HepG2 (cell line): ENCODE measurements around the gene TXN. TPM values are rescaled to one million over a fixed set of nuclear protein-coding genes. Genes with fewer than 3 reads are reported as not detected.

ENCODE experiments used
- CC2D1A ChIP-seq: sonication (generic); formaldehyde crosslinking; IDR thresholded peaks from 2 replicates; pipeline ENCODE4 v1.8.1; 2023; ENCODE audit warnings: mild to moderate bottlenecking, missing genetic modification reagents
- DDIT3 ChIP-seq: sonication (generic); formaldehyde crosslinking; IDR thresholded peaks from 2 replicates; pipeline ENCODE4 v1.4.0; 2020; ENCODE audit warnings: mild to moderate bottlenecking, missing genetic modification reagents
- FOXP1 ChIP-seq, 2 experiments: fragments of 450-650 bp in 1 of 2; IDR thresholded peaks; 2 replicates each; pipeline ENCODE4 v1.6.1; 2017 to 2018; ENCODE audit warnings: antibody characterized with exemption in 1 of 2
- HNF1B ChIP-seq: sonication (generic); formaldehyde crosslinking; IDR thresholded peaks from 2 replicates; pipeline ENCODE4 v1.5.1; 2020; ENCODE audit warnings: mild to moderate bottlenecking, moderate library complexity, missing genetic modification reagents
- HNRNPLL ChIP-seq: fragments of 200-400 bp; formaldehyde crosslinking; IDR thresholded peaks from 2 replicates; pipeline ENCODE4 v1.6.1; 2017; ENCODE audit warnings: mild to moderate bottlenecking, low read depth, low read length; ENCODE audit not compliant: poor library complexity, severe bottlenecking
- KLF16 ChIP-seq, 2 experiments: sonication (generic) in 1 of 2; formaldehyde crosslinking in 1 of 2; IDR thresholded peaks; 2 replicates each; pipeline versions ENCODE4 v1.6.1 to v1.8.0; 2016 to 2023; ENCODE audit warnings: missing genetic modification reagents in 2 of 2, missing compliant biosample characterization in 1 of 2
- MIER2 ChIP-seq: IDR thresholded peaks from 2 replicates; pipeline ENCODE4 v1.6.1; 2016; ENCODE audit warnings: missing biosample characterization, missing genetic modification reagents
- MXD4 ChIP-seq: IDR thresholded peaks from 2 replicates; pipeline ENCODE4 v1.6.1; 2016; ENCODE audit warnings: mild to moderate bottlenecking, missing biosample characterization, missing genetic modification reagents
- SSRP1 ChIP-seq: IDR thresholded peaks from 2 replicates; pipeline ENCODE4 v1.6.1; 2016; ENCODE audit warnings: control low read depth
- TCF12 ChIP-seq, 2 experiments: fragments of 450-650 bp in 1 of 2; sonication (generic) in 1 of 2; formaldehyde crosslinking in 1 of 2; IDR thresholded peaks; 2 replicates each; pipeline versions ENCODE4 v1.6.1 to v1.8.0; 2017 to 2022; ENCODE audit warnings: antibody characterized with exemption in 1 of 2, mild to moderate bottlenecking in 1 of 2, missing genetic modification reagents in 1 of 2, moderate library complexity in 1 of 2
- TGIF2 ChIP-seq: IDR thresholded peaks from 2 replicates; pipeline ENCODE4 v1.6.1; 2016; ENCODE audit warnings: control low read depth, missing compliant biosample characterization
- TMF1 ChIP-seq: sonication (generic); formaldehyde crosslinking; IDR thresholded peaks from 2 replicates; pipeline ENCODE4 v1.8.1; 2022; ENCODE audit warnings: low read depth, missing genetic modification reagents
- ZBTB42 ChIP-seq: sonication (generic); formaldehyde crosslinking; IDR thresholded peaks from 2 replicates; pipeline ENCODE4 v1.5.0; 2020; ENCODE audit warnings: mild to moderate bottlenecking, missing genetic modification reagents
- ZFY ChIP-seq: sonication (generic); formaldehyde crosslinking; IDR thresholded peaks from 2 replicates; pipeline ENCODE4 v1.4.0; 2020; ENCODE audit warnings: missing genetic modification reagents
- ZGPAT ChIP-seq: IDR thresholded peaks from 2 replicates; pipeline ENCODE4 v1.6.1; 2016; ENCODE audit warnings: mild to moderate bottlenecking
- ZNF441 ChIP-seq: sonication (generic); formaldehyde crosslinking; IDR thresholded peaks from 2 replicates; pipeline ENCODE4 v1.7.0; 2021; ENCODE audit warnings: missing genetic modification reagents, borderline replicate concordance
- ZNF572 ChIP-seq: sonication (generic); formaldehyde crosslinking; IDR thresholded peaks from 2 replicates; pipeline ENCODE4 v1.5.1; 2020; ENCODE audit warnings: mild to moderate bottlenecking, missing genetic modification reagents
- ZNF740 ChIP-seq: sonication (generic); formaldehyde crosslinking; IDR thresholded peaks from 2 replicates; pipeline ENCODE4 v1.4.0; 2020; ENCODE audit warnings: missing genetic modification reagents
- ZNF788 ChIP-seq: sonication (generic); formaldehyde crosslinking; IDR thresholded peaks from 2 replicates; pipeline ENCODE4 v1.5.0; 2020; ENCODE audit warnings: mild to moderate bottlenecking, missing genetic modification reagents, borderline replicate concordance
- ZNF792 ChIP-seq: IDR thresholded peaks from 2 replicates; pipeline ENCODE4 v1.6.1; 2016
- polyA plus RNA-seq, 8 experiments: library from polyadenylated mRNA; depleted of rRNA in 3 of 8; stranded (reverse) in 7 of 8; unstranded in 1 of 8; fragments of >200 nt; fragmentation: Illumina TruSeq in 4 of 8; extraction: Trizol in 4 of 8; gene quantifications; 2 replicates each; pipeline versions ENCODE4 v1.2.1 to v1.2.3, GENCODE V29; 2011 to 2016; ENCODE audit warnings: low read depth in 4 of 8, missing spikeins in 1 of 8, mixed read lengths in 1 of 8; ENCODE audit not compliant: insufficient read depth in 1 of 8
- total RNA-seq, 5 experiments: library from RNA; depleted of rRNA; stranded (reverse); fragments of >200 nt; fragmentation: Illumina TruSeq; extraction: Trizol; gene quantifications; 2 replicates each; pipeline ENCODE4 v1.2.3, GENCODE V29; 2016; ENCODE audit warnings: low read depth in 1 of 5
- TF ChIP-seq, protein P1 (sequence below): sonication (generic); formaldehyde crosslinking; IDR thresholded peaks from 2 replicates; pipeline ENCODE4 v1.8.0; 2022; ENCODE audit warnings: mild to moderate bottlenecking, missing genetic modification reagents, borderline replicate concordance
- TF ChIP-seq, protein P2 (sequence below): fragments of 450-650 bp; IDR thresholded peaks from 2 replicates; pipeline ENCODE4 v1.6.1; 2016
- TF ChIP-seq, protein P3 (sequence below): sonication (generic); formaldehyde crosslinking; IDR thresholded peaks from 2 replicates; pipeline ENCODE4 v1.8.1; 2023; ENCODE audit warnings: missing genetic modification reagents, mild to moderate bottlenecking, borderline replicate concordance

Gene TXN
- total and polyA plus RNA-seq, 2 of the 13 experiments (the other 11 are each of a cell fraction or from before 2014, with no cell fraction given) = 364 to 470 TPM

DNA sequence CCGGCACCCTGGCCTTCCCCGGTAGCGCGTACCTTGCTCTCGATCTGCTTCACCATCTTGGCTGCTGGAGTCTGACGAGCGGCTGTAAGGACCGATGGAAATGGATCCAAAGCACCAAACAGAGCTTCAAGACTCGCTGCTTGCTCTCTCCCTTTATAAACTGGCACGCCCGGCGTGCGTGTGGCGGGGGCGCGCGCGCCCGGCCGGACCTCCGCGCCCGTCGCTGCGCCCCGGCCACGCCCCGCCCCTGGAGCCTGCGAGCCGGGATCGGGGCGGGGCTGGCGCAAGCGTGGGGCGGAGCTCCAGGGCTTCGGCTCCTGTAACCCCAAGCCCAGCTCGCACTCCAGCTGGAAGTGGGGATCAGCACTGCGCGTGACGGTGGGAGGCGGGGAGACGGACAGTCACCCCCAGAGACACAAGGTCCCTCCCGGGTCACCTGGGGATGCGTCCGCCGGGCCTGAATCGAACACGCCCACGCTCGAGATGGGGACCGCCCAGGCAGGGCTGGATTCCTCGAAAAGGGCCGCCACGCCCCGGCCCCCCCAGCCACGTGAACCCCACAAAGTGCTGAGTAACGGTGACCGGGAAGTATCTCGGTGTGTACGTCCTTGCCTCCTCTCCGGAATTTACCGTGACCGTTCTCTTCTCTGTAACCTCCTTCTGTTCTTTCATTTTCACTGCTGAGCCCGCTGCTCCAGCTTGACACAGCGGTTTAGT is at the start of gene TXN (continued):
- TF ChIP-seq TCF12 (IDR thresholded peaks at IDR 0.05) (no peak), TCF12 (CRISPR knock-in tag; IDR thresholded peaks at IDR 0.05) (no peak), HNRNPLL (no peak), MXD4 (peak; percentile 92), FOXP1 (IDR thresholded peaks at IDR 0.05) (no peak), FOXP1 (CRISPR knock-in tag; IDR thresholded peaks at IDR 0.05) (0 out of 2 replicates have a peak, but pooled peaks have one; percentile 30), DDIT3 (CRISPR knock-in tag) (no peak), ZNF572 (CRISPR knock-in tag) (no peak), CC2D1A (no peak), MIER2 (0 out of 2 replicates have a peak, but pooled peaks have one; percentile 33), ZGPAT (CRISPR knock-in tag) (peak; percentile 53; the same call in 1 of the 2 replicates), ZNF792 (no peak), ZFY (0 out of 2 replicates have a peak, but pooled peaks have one; percentile 45), TMF1 (no peak), ZNF788 (CRISPR knock-in tag) (peak; percentile 45), TGIF2 (CRISPR knock-in tag) (peak; percentile 24; the same call in 1 of the 2 replicates), ZNF441 (CRISPR knock-in tag) (peak; percentile 47), HNF1B (0 out of 2 replicates have a peak, but pooled peaks have one; percentile 35), ZNF740 (CRISPR knock-in tag) (peak; percentile 95), SSRP1 (CRISPR knock-in tag) (no peak), KLF16 (CRISPR knock-in tag; IDR thresholded peaks at IDR 0.05) (peak in 1 of 2 experiments; percentile 57; a peak in 1 of 4 replicates), ZBTB42 (0 out of 2 replicates have a peak, but pooled peaks have one; percentile 55)
- TF ChIP-seq, protein P1, sequence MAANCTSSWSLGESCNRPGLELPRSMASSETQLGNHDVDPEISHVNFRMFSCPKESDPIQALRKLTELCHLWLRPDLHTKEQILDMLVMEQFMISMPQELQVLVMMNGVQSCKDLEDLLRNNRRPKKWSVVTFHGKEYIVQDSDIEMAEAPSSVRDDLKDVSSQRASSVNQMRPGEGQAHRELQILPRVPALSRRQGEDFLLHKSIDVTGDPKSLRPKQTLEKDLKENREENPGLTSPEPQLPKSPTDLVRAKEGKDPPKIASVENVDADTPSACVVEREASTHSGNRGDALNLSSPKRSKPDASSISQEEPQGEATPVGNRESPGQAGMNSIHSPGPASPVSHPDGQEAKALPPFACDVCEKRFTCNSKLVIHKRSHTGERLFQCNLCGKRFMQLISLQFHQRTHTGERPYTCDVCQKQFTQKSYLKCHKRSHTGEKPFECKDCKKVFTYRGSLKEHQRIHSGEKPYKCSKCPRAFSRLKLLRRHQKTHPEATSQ (CRISPR knock-in tag) = 0 out of 2 replicates have a peak, but pooled peaks have one; percentile 50
- TF ChIP-seq, protein P2, sequence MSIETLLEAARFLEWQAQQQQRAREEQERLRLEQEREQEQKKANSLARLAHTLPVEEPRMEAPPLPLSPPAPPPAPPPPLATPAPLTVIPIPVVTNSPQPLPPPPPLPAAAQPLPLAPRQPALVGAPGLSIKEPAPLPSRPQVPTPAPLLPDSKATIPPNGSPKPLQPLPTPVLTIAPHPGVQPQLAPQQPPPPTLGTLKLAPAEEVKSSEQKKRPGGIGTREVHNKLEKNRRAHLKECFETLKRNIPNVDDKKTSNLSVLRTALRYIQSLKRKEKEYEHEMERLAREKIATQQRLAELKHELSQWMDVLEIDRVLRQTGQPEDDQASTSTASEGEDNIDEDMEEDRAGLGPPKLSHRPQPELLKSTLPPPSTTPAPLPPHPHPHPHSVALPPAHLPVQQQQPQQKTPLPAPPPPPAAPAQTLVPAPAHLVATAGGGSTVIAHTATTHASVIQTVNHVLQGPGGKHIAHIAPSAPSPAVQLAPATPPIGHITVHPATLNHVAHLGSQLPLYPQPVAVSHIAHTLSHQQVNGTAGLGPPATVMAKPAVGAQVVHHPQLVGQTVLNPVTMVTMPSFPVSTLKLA = peak; percentile 62
- TF ChIP-seq, protein P3, sequence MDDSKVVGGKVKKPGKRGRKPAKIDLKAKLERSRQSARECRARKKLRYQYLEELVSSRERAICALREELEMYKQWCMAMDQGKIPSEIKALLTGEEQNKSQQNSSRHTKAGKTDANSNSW (CRISPR knock-in tag) = no peak
